Tongue (tissue), 2 donors: ENCODE results near the gene RPS6KL1. TPM values are rescaled to one million over a fixed set of nuclear protein-coding genes. Genes with fewer than 3 reads are reported as not detected.

Experiments
- DNase-seq: peaks from one replicate; pipeline ENCODE4 v3.0.0-alpha.2; 2015
- total RNA-seq: library from RNA; depleted of rRNA; stranded (reverse); fragments of >200 nt; gene quantifications from one replicate; pipeline ENCODE4 v1.2.3, GENCODE V29; 2014

Gene RPS6KL1
- total RNA-seq, 1 donor from 2014 or later = 12.6 TPM

DNA sequence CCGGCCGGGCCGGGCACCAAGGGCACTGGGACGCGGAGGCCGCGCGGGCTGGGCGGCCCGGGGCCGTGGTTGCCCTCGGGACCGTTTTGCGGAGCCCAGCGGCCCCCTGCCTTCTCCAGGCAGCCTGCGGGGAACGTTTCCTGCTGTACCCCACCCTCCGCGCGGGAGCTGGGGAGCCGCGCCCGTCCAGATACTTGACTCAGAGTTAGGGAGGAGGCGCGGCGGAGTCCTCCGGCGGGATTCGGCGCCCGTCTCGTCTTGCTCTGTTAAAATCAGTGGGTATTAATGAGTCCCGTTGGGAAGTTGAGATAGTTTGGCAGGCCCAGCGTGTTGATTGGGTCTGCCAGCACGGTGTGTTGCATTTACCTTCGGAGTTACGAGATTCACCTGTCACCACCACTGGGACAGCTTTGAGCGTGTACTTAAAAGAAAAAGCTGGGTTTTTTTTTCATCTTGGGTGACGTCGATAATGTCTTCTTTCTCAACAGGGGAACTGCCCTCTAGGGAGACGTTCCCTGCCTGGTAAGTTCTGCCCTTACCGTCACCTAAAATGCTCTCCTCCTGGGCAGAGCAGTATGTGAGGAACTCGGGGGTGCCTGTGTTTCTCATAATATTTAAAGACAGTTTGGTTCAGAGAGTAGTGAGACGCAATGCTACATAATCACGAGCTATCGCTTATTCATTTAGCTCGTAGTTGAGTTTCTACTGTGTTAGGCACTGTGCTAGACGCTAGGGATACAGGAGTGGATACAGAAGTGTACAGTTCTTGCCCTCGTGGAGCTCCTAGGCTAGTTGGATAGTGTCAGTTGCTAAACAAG, 40.7 kb downstream of the RPS6KL1 start:
- peak; percentile 41 for DNase-seq

DNA sequence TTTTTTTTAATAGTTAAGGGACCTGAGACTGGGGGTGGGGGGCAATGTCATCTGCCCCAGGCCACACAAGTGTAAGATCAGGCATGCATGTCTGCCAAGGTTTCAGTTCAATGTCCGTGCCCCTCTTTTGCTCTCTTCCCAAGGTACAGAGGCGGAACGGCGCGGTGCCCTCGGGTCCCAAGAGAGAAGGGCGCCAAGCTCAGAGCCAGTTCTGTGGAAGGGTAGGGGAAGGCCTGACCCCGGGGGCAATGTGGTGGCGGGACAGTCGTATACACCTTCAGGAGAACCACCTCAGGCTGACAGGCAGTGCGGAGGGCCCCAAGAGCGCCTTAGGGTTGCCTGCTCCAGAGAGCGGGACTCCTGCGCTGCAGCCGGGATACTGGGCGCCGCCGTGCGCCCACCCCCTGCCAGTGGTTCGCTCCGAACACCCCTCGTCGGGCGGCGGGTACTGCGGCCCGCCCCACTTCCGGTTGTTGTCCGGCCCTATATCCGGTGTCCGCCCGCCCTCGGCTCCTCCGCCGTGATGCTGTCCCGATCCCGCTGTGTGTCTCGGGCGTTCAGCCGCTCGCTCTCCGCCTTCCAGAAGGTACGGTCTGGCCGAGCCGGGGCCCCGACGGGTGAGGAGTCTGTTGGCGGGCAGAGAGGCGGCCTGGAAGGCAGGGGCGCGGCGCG, 41.5 kb downstream of the RPS6KL1 start, which contains the start of gene DLST:
Gene DLST, plus strand, starts transcription at position 486 of the 672 bp plus-strand sequence. Its CDS starts 38 bp downstream, at position 524.
- peak; percentile 92 for DNase-seq

DNA sequence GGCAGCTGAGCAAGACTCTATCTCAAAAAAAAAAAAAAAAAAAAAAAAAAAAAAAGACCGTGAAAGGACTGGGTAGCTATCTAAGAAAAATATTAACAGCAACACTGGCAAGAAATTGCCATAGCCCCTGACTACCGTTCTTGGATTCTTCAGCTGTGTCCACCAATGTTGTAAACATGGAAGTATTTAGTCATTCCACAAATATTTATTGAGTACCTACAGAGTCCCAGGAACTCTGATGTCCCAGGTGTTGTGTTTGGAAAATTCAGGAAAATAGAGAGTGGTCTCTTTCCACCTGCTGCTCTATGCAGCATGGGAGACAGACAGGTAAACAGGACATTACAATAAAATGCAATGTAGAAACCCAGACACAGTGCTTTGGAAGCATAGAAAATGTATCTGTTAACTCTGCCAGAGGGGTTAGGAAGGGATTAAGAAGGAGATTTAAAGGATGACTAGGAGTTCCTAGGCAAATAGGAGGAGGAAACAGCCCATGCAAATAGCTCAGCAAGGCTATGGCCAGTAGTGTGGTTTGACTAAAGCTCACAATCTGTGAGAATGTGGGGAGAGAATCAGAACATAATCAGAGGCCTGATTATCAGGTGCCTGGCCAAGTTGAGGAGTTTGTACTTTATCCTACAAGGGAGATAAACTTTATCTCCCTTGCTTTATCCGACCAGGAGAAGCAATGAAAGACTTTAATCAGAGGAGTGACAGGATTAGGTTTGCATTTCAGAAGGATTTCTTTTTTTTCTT, 43.5 kb downstream of the RPS6KL1 start:
- no peak for DNase-seq

DNA sequence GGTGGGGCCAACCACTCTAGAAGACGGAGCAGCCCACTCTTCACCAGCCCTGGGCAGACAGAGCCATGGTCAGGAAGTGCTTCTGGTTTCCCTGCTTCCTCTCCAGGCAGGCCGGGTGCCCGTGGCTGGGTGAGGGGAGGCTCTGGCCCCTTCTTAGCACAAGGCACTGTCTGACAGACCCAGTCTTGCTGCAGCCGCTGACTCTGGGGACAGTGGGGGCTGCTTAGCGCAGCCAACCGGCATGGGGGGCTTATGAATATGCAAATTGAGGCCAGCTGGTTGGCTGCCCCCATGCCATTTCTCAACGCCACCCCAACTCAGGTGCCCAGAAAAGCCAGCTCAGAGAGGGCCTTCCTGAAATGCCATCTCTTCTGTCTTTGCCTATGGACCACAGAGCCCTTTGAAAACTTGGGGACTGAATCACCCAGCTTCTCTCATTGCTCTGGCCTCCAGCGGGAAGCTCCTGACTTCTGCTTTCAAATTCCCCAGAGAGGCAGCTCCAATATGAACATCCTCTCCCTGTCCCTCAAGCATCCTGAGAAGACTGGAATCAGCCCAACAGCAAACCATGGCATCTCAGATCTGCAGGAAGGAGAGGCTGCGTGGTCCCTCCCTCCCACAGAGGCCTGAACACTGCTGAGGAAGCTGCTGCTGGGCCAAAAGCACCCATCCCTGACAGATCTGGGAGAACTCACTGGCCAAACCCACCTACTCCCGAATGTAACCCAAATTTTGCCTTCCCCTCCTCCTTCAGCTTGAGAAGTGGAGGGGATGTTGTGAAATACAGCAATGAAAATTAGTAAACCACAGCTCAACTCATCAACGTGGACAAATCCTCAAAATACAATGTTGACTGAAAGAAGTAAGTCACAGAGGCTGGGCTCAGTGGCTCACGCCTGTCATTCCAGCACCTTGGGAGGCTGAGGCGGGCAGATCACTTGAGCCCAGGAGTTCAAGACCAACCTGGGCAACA, 46.8 kb downstream of the RPS6KL1 start, which contains the start of gene PROX2:
Gene PROX2, minus strand, starts transcription at position 205 of the 973 bp plus-strand sequence. CDS start 12,311 bp downstream, outside the sequence.
- no peak for DNase-seq

DNA sequence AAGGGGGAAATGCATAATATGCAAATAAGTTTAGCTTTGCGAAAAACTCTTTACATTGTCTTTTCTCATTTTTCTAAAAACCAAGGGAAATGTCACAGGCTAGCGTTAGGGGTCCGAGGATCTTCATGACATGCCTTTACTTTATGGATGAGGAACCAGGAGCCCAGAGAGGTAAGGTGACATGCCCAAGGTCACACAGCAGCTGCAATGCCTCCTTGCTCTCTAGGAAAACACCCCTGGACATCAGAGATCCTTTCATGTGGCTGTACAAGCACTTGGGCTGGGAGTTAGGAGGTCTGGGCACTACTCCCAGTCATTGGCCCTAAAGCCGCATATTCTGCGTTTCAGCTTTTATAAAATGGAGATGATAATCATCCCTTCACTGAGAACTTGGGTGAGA, 47.9 kb downstream of the RPS6KL1 start:
- DNase-seq = no peak

DNA sequence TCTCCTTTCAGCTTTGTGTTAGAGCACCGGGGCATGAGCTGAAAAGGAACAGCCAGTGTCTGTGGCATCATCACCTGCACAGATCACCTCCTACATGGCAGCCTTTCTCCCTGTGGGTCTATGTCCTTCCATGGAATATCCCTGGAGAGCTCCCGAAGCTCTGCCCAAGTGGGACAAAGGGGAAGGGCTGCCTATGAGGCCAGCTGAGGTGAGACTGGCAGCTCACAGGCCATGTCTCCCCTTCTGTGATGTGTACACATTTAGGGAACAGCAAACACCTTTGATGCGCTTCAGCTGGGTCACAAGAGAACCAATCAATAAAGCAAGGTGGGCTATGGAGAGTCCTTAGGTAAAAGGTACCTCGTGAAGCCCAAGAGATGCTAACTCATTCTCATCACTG, 51.2 kb downstream of the RPS6KL1 start:
- DNase-seq = no peak

DNA sequence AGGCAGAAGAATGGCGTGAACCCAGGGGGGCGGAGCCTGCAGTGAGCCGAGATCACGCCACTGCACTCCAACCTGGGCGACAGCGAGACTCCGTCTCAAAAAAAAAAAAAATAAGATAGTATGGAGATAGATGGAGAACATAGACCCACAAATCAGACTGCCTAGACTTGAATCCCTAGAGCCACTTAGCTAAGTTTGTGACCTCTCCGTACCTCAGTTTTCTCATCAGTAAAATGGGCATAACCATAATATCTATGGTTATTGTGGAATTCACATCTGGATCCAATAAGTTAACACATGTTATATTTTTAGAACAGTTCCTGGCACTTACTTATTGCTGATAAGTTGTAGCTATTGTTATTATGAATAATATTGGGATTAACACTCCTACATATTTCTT, 54.3 kb downstream of the RPS6KL1 start:
- DNase-seq = no peak

DNA sequence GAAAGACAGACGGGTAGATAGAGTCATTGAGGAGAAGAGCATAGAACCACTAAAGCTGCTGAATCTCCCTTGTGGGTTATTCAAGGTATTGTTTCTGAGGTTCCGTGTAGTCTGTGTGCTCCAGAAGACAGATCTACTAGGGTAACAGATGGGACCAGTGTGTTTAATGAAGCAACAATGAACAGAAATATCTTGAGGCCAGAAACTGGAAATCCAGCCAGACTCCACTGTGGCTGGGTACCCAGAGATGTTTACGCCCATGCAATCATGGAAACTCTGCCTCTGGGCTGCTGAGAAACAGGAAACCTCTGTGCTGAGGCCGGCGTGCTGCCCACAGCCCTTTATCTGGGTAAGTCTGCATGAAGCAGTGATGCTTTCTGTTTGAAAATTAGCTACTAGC, 55.4 kb downstream of the RPS6KL1 start:
- no peak for DNase-seq

DNA sequence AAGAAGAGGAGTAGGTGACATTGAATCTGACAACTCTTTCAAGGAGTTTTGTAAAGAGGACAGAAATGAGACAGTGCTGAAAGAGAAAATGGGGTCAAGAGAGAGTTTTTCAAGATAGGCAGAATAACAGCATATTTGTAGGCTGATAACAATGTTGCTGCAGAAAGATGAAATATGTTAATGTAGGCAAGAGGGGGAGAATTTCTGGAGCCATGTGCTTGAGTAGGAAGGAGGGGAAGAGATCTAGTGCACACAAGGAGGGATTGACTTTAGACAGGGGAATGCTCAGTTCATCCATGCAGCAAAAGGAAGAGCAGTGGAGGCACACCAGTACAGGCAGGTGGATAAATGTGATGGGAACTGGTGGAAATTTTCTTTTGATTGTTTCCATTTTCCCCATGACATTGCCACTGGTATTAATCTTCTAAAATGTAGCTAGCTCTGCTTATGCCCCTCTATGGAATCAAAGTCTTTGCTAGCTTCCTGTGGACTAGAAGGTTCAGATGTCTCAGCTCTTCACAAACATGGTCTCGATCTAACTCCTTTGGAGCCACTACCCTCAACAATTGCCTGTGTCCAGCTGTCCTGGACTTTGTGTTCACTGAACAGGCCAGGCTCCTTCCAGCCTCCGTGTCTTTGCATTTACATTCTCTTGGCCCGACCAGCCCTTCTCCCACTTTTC, 56.2 kb downstream of the RPS6KL1 start:
- DNase-seq = no peak

DNA sequence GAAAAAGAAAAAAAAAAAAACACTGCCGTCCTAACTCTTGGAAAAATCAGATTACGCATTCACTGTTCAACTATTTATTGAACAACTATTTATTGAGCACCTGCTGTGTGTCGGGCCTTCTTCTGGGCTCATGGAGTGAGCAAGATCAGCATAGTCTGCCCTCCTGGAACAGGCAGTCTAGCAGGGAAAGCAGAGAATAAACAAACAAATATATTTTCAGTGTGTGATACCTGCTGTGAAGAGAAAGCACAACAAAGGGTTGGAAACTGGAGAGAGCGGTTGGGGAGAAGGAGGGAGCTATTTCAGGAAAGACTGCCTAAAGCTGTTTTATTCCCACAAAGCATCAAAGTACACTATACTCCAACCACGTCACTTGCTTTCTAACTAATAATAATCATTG, 57.9 kb downstream of the RPS6KL1 start:
- DNase-seq = no peak

DNA sequence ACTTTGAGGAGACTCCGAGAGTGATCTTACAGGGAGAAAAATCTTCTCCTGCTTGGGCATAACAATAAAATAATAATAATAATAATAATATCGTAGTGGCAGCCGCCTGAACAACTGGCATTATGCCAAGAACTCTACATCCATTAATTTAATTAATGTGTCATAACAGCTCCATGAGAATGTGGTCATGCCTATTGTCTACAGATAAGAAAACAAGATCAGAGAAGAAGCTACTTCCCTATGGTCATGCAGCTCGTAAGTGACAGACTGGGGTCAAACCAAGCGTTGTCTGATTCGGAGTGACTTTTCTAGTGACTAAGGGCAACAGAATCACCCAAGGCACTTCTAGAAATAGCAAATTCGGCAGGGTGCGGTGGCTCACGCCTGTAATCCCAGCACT, 58.9 kb downstream of the RPS6KL1 start:
- no peak for DNase-seq

DNA sequence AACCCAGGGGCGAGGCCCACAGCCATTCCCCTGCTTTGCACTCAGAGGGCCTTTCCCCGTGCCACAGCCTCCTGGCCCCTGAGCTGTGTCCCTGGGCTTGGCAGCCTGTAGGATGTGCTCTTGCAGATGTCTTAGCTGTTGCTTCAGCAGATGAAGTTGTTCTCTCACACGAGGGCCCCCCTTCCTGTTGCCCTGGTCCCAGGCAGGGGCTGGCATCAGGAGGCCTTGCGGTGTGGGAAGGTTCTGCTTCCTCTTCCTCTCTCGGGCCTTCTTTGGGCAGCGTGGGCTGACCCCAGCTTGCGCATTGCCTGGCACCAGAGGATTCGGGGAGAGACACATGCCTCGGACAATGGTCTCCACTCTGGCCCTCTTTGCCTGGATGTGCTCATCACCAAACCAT, 59.8 kb downstream of the RPS6KL1 start:
- no peak for DNase-seq

DNA sequence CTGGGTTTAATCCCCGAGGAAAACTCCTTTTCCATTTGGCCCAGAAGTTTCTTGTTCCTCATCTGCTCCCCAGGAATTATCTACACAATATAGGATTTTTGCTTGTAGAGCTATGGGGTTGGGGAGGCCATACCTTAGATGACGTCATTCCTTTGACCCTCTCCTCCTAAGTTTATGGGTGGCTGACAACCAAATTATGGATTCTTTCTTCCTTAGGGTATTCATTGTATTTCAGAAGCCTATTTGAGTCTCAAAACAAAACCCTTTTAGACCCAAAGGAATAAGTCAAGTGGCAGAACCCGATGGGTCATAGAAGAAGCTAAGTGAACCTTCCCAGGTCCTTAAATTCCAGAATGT, 61.3 kb downstream of the RPS6KL1 start:
- no peak for DNase-seq

DNA sequence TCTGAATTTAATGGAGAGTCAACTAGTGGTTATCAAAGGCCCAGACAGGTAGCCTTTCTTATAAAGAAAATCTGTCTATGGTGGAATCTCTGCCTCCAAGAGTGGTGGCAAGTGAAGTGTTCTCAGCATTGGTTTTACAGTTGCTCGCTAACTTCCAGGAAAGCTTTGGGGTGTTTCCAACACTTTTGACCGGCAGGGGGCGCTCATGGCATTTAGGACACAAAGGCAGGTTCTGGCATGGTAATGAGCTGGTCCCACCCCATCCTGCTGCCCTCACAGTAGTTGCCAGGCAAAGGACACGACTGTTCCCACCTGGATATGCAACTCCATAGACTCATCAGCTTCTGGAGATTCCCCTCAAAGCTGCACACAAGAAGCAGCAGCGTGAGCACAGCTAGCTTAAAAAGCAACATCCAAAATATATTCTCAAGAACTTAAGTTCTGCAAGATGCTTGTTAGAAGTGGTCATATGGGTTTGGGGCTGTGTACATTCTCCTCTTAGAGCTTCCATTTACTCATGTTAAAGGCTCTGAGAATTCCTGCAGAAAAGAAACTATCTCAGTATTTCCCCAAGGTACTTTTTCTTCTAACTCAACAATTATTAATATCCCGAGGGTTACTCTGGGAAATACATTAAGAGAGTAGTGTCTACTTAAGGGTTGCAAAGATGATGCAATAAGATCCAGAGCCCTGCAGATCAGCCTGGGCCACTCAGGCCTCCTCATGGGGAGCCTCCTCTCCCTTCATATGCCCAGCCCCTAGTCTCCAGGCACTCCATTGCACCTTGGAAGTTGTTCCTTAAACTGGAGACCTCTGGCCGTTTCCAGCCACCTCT, 61.9 kb downstream of the RPS6KL1 start:
- peak; percentile 95 for DNase-seq

DNA sequence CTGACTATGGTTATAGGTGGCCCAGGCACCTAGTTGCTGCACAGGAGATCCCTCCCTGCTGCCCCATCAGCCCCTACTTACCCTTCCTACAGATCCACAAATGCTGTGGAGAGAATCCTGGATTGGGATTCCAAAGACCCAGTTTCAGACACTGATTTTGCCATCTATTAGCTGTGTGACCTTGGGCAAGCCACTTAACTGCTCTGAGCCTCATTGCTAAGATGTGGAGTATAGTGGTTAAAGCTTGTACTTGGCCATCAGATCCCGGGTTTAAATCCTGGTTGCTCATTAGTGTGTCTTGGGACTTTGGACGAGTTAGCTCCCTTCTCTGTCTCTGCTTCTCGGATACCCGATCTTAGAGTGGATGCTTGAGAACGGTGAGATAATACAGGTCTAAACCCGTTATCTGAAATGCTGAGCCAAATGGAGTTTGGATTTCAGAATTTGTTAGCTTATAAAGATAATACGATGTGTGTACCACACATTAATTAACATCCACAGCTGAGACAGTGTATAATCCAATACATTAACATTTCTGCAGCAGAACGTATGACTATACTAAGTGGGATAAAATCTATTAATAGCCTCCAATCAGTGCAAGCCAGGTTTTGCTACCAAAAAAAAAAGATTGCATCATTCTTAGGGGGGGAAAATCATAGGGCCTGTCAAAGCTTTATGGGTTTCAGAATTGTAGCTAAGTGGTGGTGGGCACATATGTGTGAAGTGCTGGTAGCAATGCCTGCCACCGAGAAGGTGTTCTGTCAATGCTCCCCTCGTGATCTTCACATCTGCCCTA, 63.1 kb downstream of the RPS6KL1 start:
- DNase-seq = no peak

DNA sequence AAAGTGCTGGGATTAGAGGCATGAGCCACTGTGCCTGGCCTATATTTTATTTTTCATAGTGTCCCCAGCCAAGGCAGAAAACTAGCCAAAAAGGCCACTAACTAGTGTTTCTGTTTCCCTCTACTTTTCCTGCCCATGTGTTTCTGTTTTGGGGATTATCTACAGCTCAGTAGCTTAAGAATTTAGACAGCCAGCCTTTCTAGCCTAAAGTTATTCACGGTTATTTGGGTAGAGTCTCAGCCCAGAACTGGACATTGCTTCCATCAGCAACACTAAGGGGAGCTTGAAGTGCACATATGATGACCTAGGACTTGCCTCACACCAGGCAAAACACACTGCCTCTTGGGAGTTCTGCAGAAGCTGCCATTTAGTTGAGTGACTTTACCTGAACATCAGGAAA, 65.0 kb downstream of the RPS6KL1 start:
- no peak for DNase-seq

DNA sequence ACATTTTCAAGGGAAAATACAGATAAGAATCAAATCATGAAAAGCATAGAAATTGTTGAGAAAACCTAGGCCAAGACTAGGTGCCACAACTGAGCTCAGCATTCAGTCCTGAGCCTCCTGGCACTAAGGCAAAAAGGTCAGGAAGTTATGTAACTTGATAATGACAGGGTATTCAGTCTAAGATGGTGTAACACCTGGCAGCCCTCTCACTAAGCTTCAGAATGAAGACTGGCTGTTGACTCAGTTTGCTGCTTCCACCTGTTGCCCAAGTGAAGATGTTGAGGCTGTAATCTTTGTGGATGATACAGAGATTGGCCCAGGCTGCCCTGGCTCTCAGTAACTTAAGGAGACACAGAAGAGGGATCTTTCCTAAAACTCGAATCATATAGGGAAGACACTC, 66.7 kb downstream of the RPS6KL1 start:
- no peak for DNase-seq

DNA sequence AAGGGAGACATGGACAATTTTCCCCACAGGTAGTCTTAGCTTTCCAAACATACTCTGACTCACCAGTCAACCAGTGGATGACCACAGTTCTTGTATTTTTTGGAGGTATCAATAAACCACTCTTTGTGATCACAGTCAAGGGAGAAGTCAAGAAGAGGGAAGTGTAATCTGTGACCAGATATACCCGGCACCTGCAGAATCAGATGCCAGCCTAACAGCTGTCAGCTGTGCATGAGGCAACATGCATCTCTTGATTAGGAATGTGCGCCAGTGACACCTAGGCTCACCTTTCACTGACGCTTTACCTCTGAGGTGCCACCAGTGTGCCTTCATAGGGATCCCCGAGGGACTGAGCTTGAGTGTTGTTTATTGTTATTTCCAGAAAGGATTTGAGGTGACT, 67.1 kb downstream of the RPS6KL1 start:
- no peak for DNase-seq

DNA sequence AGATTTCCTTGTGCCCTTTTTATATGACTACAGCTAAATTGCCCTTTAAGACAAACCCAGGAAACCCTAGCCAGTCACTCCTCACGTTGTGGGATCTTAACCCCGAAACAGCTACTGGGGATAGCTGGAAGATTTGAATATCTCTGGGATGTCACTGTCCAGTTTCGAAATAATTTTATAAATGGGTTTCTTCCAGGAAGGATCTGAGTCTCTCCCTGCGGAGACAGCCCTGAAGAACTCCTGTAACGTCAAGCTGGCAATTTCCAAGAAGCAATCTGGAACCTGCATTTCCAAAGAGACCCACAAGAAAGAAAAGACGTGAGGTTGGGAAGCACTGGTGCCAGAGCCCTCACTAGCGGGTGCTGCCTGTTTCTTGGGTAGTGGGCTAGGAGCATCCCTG, 68.0 kb downstream of the RPS6KL1 start:
- no peak for DNase-seq
